Activated naive CD4-positive, alpha-beta T cell treated with anti-CD3 and anti-CD28 coated beads for 36 hours (primary cell): Measurements from ENCODE around the gene NTM. TPM values are rescaled to one million over a fixed set of nuclear protein-coding genes. Genes with fewer than 3 reads are reported as not detected.
"Not testable (repeated sequence)": the region's sequence is repeated elsewhere in the genome, so short reads cannot be mapped to it uniquely, and the experiment has no call there.

Source experiments
- CTCF ChIA-PET: fragments of 350-600 bp; sonication (Branson Sonifier 250); formaldehyde crosslinking; loops from one replicate; lab custom pipeline; 2021; ENCODE audit warnings: antibody characterized with exemption; lab: Charles Lee
- DNase-seq: peaks from one replicate; pipeline ENCODE4 v3.0.0-alpha.2; 2020
- H3K27ac Mint-ChIP-seq: one replicate; pipeline ENCODE4 v1.8.0; 2021; ENCODE audit warnings: mild to moderate bottlenecking, mixed read lengths
- H3K27me3 Mint-ChIP-seq: one replicate; pipeline ENCODE4 v1.8.0; 2021; ENCODE audit warnings: low read depth, mixed read lengths
- H3K36me3 Mint-ChIP-seq: one replicate; pipeline ENCODE4 v1.8.0; 2021; ENCODE audit warnings: low read depth, mixed read lengths
- H3K4me1 Mint-ChIP-seq: one replicate; pipeline ENCODE4 v1.8.0; 2021; ENCODE audit warnings: low read depth, mixed read lengths
- H3K4me3 Mint-ChIP-seq: one replicate; pipeline ENCODE4 v1.8.0; 2021; ENCODE audit warnings: mild to moderate bottlenecking, moderate library complexity, mixed read lengths
- H3K9me3 Mint-ChIP-seq: one replicate; pipeline ENCODE4 v1.8.0; 2021; ENCODE audit warnings: mixed read lengths
- intact Hi-C: fragments of 100-400 bp; cut with micrococcal nuclease; formaldehyde crosslinking; loops from one replicate; pipeline ENCODE4 v1.15.1; 2023
- total RNA-seq, 2 experiments: library from RNA; stranded (reverse); gene quantifications; one replicate each; pipeline ENCODE4 v1.2.3, GENCODE V29; 2021

NTM gene
- total RNA-seq, 2 experiments from 2014 or later: not detected

GRCh38 chr11:131910523-131911387, 540.3 kb downstream of the NTM start:
- Mint-ChIP-seq H3K4me1 (no peaks in the 10 kb centered on the region), H3K9me3 (no peaks in the 10 kb centered on the region), H3K27ac (no peak overlapping the region), H3K27me3 (peaks cover 54% of the 10 kb centered on the region), H3K36me3 (no peaks in the 10 kb centered on the region), H3K4me3 (no peak overlapping the region)
- CTCF ChIA-PET: no interaction called here
- no peak for DNase-seq
- intact Hi-C loops: loop anchor here (10.0 kb wide), 1 partner anchor 214 kb away; no protein-coding TSS in a partner anchor

- H3K4me3 Mint-ChIP-seq, CTCF ChIA-PET, H3K36me3 Mint-ChIP-seq, H3K27ac Mint-ChIP-seq, DNase-seq, H3K9me3 Mint-ChIP-seq, H3K4me1 Mint-ChIP-seq: not testable (repeated sequence)
- intact Hi-C loops: loop anchor here (10.0 kb wide), 1 partner anchor 213 kb away; no protein-coding TSS in a partner anchor
- H3K27me3 Mint-ChIP-seq: peaks cover 54% of the 10 kb centered on the region
These were observed 541.1 kb downstream of the NTM start for GRCh38 chr11:131911388-131912032.

GRCh38 chr11:131912134-131912533, 541.7 kb downstream of the NTM start:
- CTCF ChIA-PET: no interaction called here

GRCh38 chr11:131913267-131913666, 542.9 kb downstream of the NTM start:
- Mint-ChIP-seq H3K4me3 (no peak overlapping the region), H3K9me3 (no peaks in the 10 kb centered on the region), H3K27me3 (peaks cover 44% of the 10 kb centered on the region), H3K4me1 (no peaks in the 10 kb centered on the region), H3K36me3 (no peaks in the 10 kb centered on the region), H3K27ac (no peak overlapping the region)
- no peak for DNase-seq
- CTCF ChIA-PET: no interaction called here
- intact Hi-C loops: loop anchor here (10.0 kb wide), 1 partner anchor 212 kb away; no protein-coding TSS in a partner anchor

More at GRCh38 chr11:131912134-131912533, 541.7 kb downstream of the NTM start:
- intact Hi-C loops: loop anchor here (10.0 kb wide), 1 partner anchor 213 kb away; no protein-coding TSS in a partner anchor
- Mint-ChIP-seq H3K4me1 (no peaks in the 10 kb centered on the region), H3K36me3 (no peaks in the 10 kb centered on the region), H3K4me3 (no peak overlapping the region), H3K27ac (no peak overlapping the region), H3K9me3 (no peaks in the 10 kb centered on the region), H3K27me3 (peaks cover 51% of the 10 kb centered on the region)
- no peak for DNase-seq

- H3K36me3 Mint-ChIP-seq: no peaks in the 10 kb centered on the region
- H3K9me3 Mint-ChIP-seq: no peaks in the 10 kb centered on the region
- H3K27ac Mint-ChIP-seq: no peak overlapping the region
- no peak for DNase-seq
- no peaks in the 10 kb centered on the region for H3K4me1 Mint-ChIP-seq
- intact Hi-C loops: loop anchor here (10.0 kb wide), 1 partner anchor 210 kb away; no protein-coding TSS in a partner anchor
- no peak overlapping the region for H3K4me3 Mint-ChIP-seq
- CTCF ChIA-PET: no interaction called here
- peaks cover 33% of the 10 kb centered on the region for H3K27me3 Mint-ChIP-seq
These were observed 544.0 kb downstream of the NTM start for GRCh38 chr11:131914361-131914774.

GRCh38 chr11:131916638-131917037, 546.2 kb downstream of the NTM start:
- Mint-ChIP-seq H3K4me3 (no peak overlapping the region), H3K9me3 (no peaks in the 10 kb centered on the region), H3K4me1 (no peaks in the 10 kb centered on the region), H3K27ac (no peak overlapping the region), H3K27me3 (peaks cover 21% of the 10 kb centered on the region), H3K36me3 (no peaks in the 10 kb centered on the region)
- intact Hi-C loops: loop anchor here (10.0 kb wide), 1 partner anchor 208 kb away; no protein-coding TSS in a partner anchor
- CTCF ChIA-PET: no interaction called here
- no peak for DNase-seq

- DNase-seq: no peak
- H3K36me3 Mint-ChIP-seq: no peaks in the 10 kb centered on the region
- peaks cover 13% of the 10 kb centered on the region for H3K27me3 Mint-ChIP-seq
- H3K4me1 Mint-ChIP-seq: no peaks in the 10 kb centered on the region
- no peaks in the 10 kb centered on the region for H3K9me3 Mint-ChIP-seq
- H3K4me3 Mint-ChIP-seq: no peak overlapping the region
- CTCF ChIA-PET: no interaction called here
- intact Hi-C loops: loop anchor here (10.0 kb wide), 1 partner anchor 207 kb away; no protein-coding TSS in a partner anchor
- no peak overlapping the region for H3K27ac Mint-ChIP-seq
These were observed 547.4 kb downstream of the NTM start for GRCh38 chr11:131917634-131918384.

- H3K36me3 Mint-ChIP-seq: no peaks in the 10 kb centered on the region
- intact Hi-C loops: loop anchor here (10.0 kb wide), 1 partner anchor 206 kb away; no protein-coding TSS in a partner anchor
- H3K27me3 Mint-ChIP-seq: peaks cover 7% of the 10 kb centered on the region
- no peaks in the 10 kb centered on the region for H3K4me1 Mint-ChIP-seq
- DNase-seq: no peak
- CTCF ChIA-PET: no interaction called here
- no peak overlapping the region for H3K4me3 Mint-ChIP-seq
- H3K9me3 Mint-ChIP-seq: no peaks in the 10 kb centered on the region
- no peak overlapping the region for H3K27ac Mint-ChIP-seq
These were observed 548.2 kb downstream of the NTM start for GRCh38 chr11:131918663-131919062.

- H3K36me3 Mint-ChIP-seq: no peaks in the 10 kb centered on the region
- peaks cover 8% of the 10 kb centered on the region for H3K27me3 Mint-ChIP-seq
- intact Hi-C loops: no loop called here
These were observed 551.8 kb downstream of the NTM start for GRCh38 chr11:131922220-131922619.

GRCh38 chr11:131923309-131923708, 552.9 kb downstream of the NTM start:
- intact Hi-C loops: no loop called here
- no peak overlapping the region for H3K27ac Mint-ChIP-seq
- H3K36me3 Mint-ChIP-seq: no peaks in the 10 kb centered on the region
- no peak overlapping the region for H3K4me3 Mint-ChIP-seq
- H3K27me3 Mint-ChIP-seq: peaks cover 8% of the 10 kb centered on the region
- no peaks in the 10 kb centered on the region for H3K9me3 Mint-ChIP-seq
- no peaks in the 10 kb centered on the region for H3K4me1 Mint-ChIP-seq
- CTCF ChIA-PET: interaction anchor here (0.6 kb wide), 1 partner anchor 965 kb away, joined by 3 read pairs; no protein-coding TSS in a partner anchor
- DNase-seq: no peak

More at GRCh38 chr11:131922220-131922619, 551.8 kb downstream of the NTM start:
- H3K9me3 Mint-ChIP-seq: no peaks in the 10 kb centered on the region
- no peak overlapping the region for H3K4me3 Mint-ChIP-seq
- H3K27ac Mint-ChIP-seq: no peak overlapping the region
- CTCF ChIA-PET: no interaction called here
- no peaks in the 10 kb centered on the region for H3K4me1 Mint-ChIP-seq
- no peak for DNase-seq

- CTCF ChIA-PET: no interaction called here
- H3K9me3 Mint-ChIP-seq: no peaks in the 10 kb centered on the region
- DNase-seq: no peak
- intact Hi-C loops: no loop called here
- no peaks in the 10 kb centered on the region for H3K4me1 Mint-ChIP-seq
- H3K4me3 Mint-ChIP-seq: no peak overlapping the region
- no peak overlapping the region for H3K27ac Mint-ChIP-seq
- H3K27me3 Mint-ChIP-seq: peaks cover 11% of the 10 kb centered on the region
- H3K36me3 Mint-ChIP-seq: no peaks in the 10 kb centered on the region
These were observed 553.6 kb downstream of the NTM start for GRCh38 chr11:131924001-131924400.
